GM19452 (cell line): Measurements from ENCODE around the gene YARS1.

ENCODE experiments used
- ATAC-seq: cut with Tn5 transposase; IDR thresholded peaks from one replicate; pipeline ENCODE4 v1.9.1; 2021; ENCODE audit not compliant: unreplicated experiment

The YARS1 gene

DNA sequence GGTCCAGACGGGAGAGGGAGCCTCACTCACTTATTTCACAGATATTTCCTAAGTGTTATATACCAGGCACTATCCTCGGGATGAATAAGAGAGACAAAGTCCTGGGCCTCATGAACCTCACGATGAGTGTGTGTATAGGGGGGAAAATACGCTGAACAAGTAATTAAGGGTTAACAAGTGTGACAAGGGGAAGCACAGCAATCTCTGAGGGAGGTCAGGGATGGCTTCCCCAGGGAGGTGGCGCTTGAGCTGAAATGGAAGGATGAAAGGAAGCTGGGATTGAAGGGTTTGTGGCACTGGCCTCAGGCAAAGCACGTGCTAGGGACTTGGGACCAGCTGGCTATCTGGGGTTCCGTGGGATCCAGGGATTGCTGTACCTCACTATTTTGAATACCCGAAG is 68.2 kb downstream of the YARS1 start:
- no peak for ATAC-seq

DNA sequence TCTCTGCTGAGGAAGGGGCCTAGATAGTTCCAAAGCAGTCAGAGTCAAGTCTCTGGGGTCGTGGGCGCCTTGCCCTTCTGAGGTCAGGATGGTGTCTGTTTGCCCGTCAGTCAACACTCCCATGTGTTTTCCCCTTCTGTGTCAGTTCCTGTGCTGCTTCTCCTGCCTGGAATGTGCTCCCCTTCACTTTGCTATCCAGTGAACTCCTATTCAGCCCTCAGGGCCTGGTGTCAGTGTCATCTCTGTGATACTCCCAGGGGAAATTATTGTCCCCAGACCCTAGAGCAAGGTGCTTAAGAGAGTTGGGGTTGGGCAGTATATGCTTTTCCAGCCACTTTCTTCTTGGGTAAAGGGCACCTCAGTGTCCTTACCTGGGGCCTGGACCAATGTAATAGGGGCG is 68.8 kb downstream of the YARS1 start:
- no peak for ATAC-seq

DNA sequence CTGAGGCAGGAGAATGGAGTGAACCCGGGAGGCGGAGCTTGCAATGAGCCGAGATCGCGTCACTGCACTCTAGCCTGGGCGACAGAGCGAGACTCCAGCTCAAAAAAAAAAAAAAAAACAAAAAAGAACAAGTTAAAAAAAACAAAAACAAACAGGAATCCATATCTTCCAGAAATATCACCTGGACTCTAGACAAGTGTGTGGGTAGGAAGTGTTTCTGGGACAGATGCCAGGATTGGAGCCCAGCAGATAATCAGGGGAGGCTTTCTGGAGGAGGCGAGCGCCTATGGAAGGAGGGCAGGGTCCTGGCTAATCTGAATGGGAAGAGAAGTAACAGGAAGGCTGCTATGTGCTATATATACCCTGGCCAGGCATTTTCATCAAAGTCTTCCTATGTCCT is 71.0 kb downstream of the YARS1 start:
- ATAC-seq, result no peak

DNA sequence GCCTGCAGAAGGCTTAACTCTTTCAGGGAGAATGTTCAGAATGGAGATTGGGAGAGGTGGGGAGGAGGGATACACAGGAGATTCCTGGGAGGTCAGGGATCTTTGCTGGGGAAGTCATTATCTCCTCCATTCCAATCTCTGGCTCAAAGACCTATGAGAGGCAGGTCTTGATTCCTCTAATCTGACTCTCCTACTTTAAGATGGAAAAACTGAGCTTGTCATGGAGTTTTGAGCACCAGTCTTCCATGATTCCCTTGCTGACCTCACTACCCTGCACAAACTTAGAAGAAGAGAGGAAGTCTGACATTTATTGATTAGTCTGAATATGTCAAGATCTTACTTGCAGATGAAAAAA is 73.1 kb downstream of the YARS1 start:
- ATAC-seq, result no peak

DNA sequence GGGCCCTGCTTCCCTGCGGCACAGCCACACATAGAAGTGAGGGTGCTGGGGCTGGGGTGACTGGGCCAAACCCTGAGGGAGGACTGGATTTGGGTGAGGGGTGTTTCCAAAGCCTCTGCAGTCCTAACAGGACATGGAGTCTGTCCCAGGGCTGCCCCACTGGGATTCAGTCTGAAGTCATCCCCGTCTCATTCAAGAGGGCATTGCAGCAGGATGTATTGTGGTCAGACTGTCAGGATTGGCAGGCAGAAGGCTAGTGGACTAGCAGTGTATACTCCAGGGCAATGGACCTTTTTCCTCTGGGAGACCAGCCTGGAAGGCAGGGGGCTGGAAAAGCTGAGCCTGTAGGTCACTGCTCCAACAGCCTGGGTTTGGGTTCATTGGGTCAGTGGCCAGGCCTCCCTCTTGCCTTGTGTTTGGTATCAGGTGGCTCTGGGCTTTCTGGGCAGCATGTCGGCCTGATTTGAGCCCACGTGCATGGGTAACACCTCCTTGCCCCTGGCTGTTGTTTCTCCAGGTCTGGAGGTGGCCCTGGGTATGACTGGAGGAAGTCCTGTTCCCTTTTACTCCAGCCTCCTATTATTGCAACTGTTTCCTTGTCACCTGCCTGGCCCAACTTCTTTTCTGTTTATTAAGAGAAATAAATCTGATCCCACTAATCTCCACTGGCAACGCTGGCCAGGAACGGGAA is 73.6 kb downstream of the YARS1 start:
- no peak for ATAC-seq

DNA sequence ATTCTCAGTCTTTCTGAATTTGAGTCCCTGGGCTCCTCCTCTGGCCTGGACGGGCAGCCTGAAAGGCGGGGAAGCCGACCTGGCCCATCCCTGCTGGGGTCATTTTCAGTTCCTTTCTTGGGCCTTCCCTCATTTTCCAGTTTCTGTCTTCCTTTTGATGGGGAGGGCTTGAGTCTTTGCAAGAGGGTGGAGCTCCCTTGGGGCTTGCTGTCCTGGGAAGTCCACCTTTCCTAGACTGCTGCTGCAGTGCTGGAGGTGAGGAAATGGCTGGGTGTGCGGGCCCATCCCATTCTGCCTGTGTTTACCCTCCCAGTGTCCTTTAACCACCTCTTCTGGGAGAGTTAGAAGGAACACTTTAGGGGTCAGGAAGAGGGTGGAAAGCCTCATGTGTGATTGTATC is 74.2 kb downstream of the YARS1 start:
- ATAC-seq, result no peak

DNA sequence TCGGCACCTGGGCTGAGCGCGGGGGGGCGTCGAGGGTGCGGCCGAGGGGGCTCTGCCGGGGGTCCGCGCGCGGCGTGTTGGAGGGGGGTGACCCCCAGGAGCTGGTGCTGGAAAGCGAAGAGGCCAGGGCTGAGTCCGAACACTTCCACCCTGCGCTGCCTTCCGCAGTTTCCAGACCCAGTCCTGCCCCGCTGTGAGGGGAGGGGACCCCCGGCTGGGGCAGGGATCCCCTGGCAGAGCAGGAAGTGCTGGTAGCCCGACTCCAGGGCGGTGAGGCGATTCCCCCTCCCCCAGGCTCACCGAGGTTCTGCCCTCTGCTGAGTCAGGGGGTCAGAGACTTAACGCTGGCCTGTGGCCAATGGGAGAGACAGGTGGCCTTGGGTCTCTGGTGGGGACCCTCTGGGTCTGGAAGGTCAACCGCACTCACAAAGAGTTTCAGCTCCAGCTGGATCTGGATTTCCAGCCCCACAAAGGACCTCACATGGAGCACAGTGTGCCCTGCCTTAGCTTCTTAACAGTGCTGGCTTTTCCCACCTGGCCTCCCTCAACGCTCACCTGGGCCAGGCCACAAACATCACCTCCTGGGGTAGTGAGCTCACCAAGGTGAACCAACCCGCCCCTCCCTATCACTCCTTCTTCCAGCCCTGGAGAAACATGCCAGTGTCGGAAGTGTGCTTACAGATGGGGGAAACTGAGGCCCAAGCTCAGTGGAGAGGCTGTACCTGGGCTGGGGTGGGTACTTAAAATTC is 74.8 kb downstream of the YARS1 start:
- ATAC-seq, result no peak

DNA sequence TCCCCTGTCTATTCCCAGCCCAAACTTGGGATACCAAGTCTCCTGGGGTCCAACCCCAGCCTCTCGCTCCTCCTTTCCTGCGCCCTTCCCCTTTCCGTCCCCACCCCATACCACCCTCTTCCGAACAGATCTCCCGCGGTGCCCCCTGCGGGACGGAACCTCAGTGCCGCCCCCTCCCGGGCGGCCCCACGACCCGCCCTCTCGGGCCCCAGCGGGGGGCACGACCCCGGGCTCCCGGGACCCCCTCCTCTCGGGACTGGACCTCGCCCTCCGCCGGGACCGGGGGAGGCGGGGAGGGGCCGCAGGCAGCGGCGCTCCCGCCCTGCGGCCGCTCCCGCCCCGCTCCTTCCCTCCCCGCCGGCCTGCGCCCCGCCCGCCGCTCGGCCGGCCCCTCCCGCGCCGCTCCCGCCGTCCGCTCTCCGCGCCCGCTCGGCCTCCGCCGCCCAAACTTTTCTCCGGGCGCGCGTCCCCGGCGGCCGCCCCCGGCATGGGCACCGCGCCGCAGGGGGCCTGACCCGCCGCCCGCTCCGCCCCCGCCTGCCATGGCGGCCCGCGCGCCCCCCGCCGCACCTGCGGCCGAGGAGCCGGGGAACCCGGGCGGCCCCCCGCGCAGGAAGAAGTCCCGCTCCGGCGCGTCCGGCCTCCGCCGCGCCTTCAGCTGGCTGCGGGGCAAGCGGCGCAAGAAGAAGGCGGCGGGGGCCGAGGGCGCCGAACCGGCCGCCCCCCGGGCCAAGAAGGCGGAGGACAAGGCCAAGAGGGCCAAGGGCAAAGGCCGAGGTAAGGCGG is 75.6 kb downstream of the YARS1 start:
- ATAC-seq, result no peak

DNA sequence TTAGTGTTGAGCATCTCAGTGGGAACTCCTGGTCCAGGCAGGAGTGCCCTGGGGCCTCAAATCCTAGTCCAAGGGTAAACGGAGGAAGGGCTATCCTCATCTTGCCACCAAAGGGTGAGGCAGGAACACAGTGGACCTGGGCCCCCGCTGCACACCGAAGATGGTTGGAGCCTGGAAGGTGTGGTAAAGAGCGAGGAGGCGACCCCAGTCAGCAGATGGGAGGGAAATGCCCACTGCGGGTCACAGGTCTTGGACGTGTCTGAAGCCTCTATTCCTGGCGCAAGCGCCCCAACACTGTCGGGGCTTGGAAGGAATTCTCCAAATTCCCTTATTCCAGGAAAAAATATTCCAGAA is 76.1 kb downstream of the YARS1 start:
- ATAC-seq, result no peak

DNA sequence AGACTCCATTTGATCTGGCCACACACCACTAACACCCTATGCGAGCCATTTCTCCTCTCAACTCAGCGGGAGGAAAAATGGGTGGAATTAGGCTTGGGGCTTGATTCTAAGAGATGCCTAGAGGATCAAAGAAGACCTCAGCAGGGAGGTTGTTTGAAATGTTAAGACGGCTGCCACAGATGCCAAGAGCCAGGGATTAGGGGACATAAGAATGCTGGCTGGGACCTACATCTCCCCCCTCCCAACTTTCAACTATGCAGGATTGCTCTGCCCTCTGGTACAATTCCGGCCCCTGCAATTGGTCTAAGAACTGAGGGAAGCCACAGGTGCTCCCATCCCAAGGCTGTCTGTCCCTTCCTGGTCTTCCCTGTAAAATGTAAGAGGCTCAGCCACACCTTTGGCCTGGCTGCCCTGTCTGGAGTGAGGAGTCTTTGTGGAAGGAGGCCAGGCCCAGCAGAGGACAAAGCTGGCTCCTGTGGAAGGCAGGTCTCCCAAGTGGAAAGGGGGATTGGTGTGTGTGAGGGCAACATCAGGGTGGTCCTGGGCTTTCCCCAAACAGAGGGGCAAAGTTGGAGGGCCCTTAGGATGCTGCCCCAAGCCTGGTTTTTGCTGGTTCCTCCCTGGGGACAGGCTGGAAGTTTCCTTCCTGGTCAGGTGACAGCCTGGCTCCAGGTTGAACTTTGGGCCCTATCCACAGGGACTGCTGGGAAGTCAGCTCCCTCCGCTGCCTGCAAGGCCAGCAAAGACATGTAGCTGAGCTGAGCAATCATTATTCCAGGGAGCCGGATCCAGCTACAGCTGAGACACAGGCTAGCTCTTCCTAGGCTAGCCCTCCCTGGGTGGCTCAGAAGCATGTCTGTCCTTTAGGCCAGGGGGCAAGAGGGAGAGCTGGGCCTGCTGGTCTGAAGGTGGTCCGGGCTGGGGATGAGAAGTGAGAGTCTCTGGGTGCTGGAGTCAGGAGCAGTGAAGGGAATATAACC is 80.1 kb downstream of the YARS1 start:
- ATAC-seq, result no peak

DNA sequence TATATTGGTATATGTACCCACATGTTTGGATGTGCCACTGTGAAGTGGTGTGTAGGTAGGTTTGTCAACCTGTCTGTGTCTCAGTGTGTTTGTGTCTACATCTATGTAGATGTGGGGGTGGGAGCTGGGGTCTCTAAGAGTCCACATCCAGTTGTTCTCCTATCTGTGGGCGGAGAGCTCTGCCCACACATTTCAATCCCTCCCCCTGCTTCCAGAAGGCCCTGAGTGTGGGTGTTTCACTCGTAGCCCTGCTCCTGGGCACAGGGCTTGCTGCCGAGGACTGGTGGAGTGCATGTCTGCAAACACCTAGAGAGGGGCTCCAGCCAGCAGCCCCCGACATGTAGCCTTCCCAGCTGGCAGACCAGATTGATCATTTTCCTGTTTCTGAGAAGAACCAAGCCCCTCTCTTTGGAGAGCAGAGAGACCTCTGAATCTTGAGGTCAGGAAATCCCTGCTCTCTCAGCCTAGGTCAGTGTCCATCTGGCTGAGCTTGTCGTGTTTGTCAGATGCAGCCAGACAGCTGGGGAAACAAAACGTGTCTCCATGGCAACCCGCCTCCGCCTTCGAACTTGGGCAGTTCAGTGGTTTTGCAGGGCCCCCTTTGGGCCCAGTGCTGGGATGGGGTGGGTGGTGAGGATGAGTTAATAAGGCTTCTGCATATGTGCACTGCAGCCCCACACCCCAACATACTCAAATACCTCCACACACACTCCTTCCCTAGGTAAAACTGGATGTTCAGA is 83.4 kb downstream of the YARS1 start:
- no peak for ATAC-seq

DNA sequence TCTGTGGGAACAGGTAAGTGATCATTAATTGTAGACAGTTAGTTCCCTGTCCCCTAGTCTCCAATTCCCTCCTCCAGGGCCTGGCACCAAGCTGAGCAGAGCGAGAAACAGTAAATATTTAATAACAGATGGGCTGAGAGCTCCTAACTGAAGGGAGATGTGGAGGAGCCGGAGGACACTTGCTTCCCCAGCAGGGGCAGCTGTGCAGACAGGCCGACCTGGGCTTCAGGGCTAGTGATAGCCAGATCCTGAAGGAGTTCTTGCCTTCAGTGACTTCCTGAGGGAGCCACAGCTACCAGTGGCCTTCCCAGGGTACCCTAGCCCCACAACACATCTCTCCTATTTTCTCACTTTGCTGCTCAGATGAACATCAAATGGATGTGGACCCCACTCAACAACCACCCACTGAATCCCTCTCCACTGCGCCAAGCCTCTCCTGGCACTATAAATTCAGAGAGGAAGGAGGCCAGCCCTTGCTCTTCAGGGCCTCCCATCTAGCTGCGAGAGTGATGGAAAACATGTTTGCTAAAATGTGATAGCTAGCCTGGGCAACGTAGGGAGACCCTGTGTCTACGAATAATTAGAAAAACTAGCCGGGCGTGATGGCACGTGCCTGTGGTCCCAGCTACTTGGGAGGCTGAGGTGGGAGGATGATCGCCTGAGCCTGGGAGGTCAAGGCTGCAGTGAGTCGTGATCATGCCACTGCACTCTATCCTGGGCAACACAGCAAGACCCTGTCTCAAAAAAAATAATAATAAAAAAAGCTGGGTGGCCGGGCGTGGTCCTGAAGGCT is 87.7 kb downstream of the YARS1 start:
- no peak for ATAC-seq

DNA sequence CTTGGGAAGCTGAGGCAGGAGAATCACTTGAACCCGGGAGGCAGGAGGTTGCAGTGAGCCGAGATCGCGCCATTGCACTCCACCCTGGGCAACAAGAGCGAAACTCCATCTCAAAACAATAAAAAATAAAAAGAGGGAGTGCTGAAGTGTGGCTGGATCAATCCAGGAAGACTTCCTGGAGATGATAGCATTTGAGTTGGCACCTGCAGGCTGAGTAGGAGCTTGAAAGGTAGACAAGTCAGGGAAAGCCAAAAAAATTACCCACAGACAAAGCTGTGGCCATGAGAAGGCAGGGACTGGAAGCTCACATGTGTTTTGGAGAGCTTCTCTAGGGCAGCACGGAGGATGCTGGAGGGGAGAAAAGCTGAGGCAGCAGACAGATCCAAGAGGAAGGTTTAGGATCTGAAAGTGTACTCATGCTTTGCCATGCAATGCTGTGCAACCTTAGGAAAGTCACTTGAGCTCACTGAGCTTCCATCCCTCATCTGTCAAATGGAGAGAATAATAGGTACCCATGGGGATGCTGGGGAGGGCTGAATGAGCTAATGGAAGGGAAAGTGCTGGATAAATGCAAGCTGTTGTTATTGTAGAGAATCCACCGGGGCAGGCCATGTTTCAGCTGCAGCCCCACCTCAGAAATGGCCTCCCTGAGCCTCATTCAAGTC is 88.6 kb downstream of the YARS1 start:
- no peak for ATAC-seq

DNA sequence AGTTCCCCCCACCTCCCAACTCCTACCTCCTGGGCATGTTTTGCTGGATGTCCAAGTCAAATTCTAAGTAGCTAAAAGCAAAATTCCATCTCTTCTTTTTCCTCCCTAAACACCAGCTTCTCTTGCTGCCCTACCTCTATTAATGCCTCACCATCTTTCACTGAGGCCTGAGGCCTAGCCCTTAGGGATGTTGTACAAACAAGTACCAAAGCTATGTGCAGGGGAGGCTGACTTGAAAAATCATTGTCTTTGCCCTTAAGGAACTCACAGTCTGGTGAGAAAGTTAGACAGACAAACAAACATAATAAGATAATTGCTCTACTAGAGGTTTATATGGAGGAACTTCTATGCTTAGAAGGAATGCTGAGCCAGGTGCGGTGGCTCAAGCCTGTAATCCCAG is 89.3 kb downstream of the YARS1 start:
- no peak for ATAC-seq

DNA sequence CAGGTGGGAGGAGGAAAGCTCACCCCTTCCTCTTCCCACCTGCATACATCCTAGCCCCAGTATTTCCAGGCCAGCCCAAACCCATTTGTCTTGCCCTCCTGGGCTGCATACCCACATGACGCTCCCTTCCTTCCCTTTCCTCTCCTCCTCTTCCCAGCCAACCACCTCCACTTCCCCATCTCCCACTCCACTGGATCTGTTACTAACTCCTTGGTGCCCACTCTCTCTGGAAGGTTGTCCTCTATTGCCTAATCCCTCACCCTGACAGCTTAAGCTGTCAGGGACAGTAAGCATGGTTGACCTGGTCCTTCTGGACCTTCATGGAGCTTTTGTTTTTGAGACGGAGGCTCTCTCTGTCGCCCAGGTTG is 91.6 kb downstream of the YARS1 start:
- ATAC-seq, result no peak
